Measurements from ENCODE around the gene CEBPA.

CEBPA gene

GRCh38 chr19:33289261-33289660, 13.1 kb downstream of the CEBPA start:
- H3K4me3 ChIP-seq (replicated peaks; ENCODE audit: insufficient read depth, low read length), result no peak overlapping the region
- TF ChIP-seq SPI1 (IDR thresholded peaks at IDR 0.05; ENCODE audit: borderline replicate concordance, low read depth), result no peak
- no peak for TF ChIP-seq POLR2AphosphoS5 (IDR thresholded peaks at IDR 0.05; ENCODE audit: low read depth)
- TF ChIP-seq GABPA (IDR thresholded peaks at IDR 0.05; ENCODE audit: low read depth), result no peak
- TF ChIP-seq REST (IDR thresholded peaks at IDR 0.05; ENCODE audit: insufficient replicate concordance, low read depth), result no peak
- TF ChIP-seq CTCF (IDR thresholded peaks at IDR 0.05; ENCODE audit: insufficient read depth, low read length), result no peak
- no peak overlapping the region for H3K27ac ChIP-seq (replicated peaks)
- H3K27me3 ChIP-seq (ENCODE audit: insufficient read depth, poor library complexity, severe bottlenecking), result no peaks in the 10 kb centered on the region
- DNase-seq (ENCODE audit: low read depth in 1 of 2, low spot score in 1 of 2), result no peak

GRCh38 chr19:33288666-33289065, 13.7 kb downstream of the CEBPA start:
- DNase-seq (ENCODE audit: low read depth in 1 of 2, low spot score in 1 of 2), result no peak
- TF ChIP-seq SPI1 (IDR thresholded peaks at IDR 0.05; ENCODE audit: borderline replicate concordance, low read depth), result no peak
- no peak for TF ChIP-seq GABPA (IDR thresholded peaks at IDR 0.05; ENCODE audit: low read depth)
- no peak for TF ChIP-seq CTCF (IDR thresholded peaks at IDR 0.05; ENCODE audit: insufficient read depth, low read length)
- TF ChIP-seq POLR2AphosphoS5 (IDR thresholded peaks at IDR 0.05; ENCODE audit: low read depth), result no peak
- TF ChIP-seq REST (IDR thresholded peaks at IDR 0.05; ENCODE audit: insufficient replicate concordance, low read depth), result no peak
- Histone ChIP-seq H3K27me3 (ENCODE audit: insufficient read depth, poor library complexity, severe bottlenecking) (no peaks in the 10 kb centered on the region), H3K27ac (replicated peaks) (peak overlapping the region; percentile 66), H3K4me3 (replicated peaks; ENCODE audit: insufficient read depth, low read length) (no peak overlapping the region)

GRCh38 chr19:33287927-33288326, 14.4 kb downstream of the CEBPA start:
- TF ChIP-seq CTCF (IDR thresholded peaks at IDR 0.05; ENCODE audit: insufficient read depth, low read length) (no peak), REST (IDR thresholded peaks at IDR 0.05; ENCODE audit: insufficient replicate concordance, low read depth) (no peak), POLR2AphosphoS5 (IDR thresholded peaks at IDR 0.05; ENCODE audit: low read depth) (no peak), GABPA (IDR thresholded peaks at IDR 0.05; ENCODE audit: low read depth) (no peak), SPI1 (IDR thresholded peaks at IDR 0.05; ENCODE audit: borderline replicate concordance, low read depth) (no peak)
- no peak overlapping the region for H3K4me3 ChIP-seq (replicated peaks; ENCODE audit: insufficient read depth, low read length)
- H3K27me3 ChIP-seq (ENCODE audit: insufficient read depth, poor library complexity, severe bottlenecking), result no peaks in the 10 kb centered on the region
- peak in 1 of 2 experiments; percentile 52 for DNase-seq (ENCODE audit: low read depth in 1 of 2, low spot score in 1 of 2)
- H3K27ac ChIP-seq (replicated peaks), result peak overlapping the region; percentile 66

Measured in HL-60 (cell line).